Adipose tissue (tissue), 3 donors: Measurements from ENCODE around the gene KRTAP1-1. TPM values are rescaled to one million over a fixed set of nuclear protein-coding genes. Genes with fewer than 3 reads are reported as not detected.

Experiments
- H3K27ac ChIP-seq: one replicate; pipeline ENCODE4 v1.5.1; 2013; ENCODE audit warnings: low read depth, low read length
- WGBS, 3 donors: extraction: QIAGEN DNeasy Blood & Tissue Kit; methylation state at CpG; one replicate each; pipeline ENCODE4 v1.1.7; 2013; 5-methylcytosine and 5-hydroxymethylcytosine counted together
- polyA plus RNA-seq, 3 donors: library from polyadenylated mRNA; stranded (reverse); fragments of 200-250 nt; gene quantifications; one replicate each; pipeline ENCODE4 v1.2.3, GENCODE V29; 2013
- donor health status: healthy with polysubstance abuse.
- donor health status: Bipolar disorder and iron deficiency.
- donor health status: healthy.

Gene KRTAP1-1
- polyA plus RNA-seq, 3 donors, result not detected

DNA sequence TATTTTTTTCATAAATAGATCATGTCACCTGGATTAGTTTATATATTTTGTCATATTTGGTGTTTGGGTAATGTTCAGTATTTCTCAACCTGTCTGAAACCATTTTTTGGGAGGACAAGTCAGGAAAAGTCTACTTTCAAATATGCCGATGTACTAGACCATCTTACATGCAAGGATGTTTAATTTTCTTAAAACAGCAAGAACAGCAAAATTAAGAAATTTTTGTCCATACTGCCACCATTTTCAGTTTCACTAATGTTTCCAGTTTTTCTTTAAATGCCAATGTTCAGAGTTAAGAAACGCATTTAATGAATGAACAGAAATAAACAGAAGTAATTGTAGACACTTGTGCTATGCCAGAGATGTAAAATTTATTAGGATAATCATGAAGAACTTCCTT is 48.2 kb downstream of the KRTAP1-1 start:
- WGBS, 3 donors, result 87 to 93% (median 88%) methylated on average over 2 of the region's 2 CpGs

DNA sequence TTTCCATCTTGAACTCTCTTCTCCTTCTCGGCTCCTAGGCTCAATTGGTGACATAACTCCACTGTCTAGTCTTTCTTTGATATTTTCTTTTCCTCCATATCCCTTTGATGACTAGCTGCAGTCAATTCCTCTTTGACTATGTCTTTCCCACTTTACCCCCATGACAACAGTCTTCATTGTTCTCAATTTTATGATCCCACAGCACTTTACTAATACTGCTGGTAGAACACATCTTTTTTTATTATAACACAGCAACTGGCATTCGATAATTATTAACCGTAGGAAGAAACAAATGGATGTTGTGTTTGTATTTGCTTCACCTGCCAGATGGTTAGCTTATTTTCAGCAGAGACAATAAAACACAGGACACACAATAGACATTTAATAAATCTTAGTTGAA is 48.6 kb downstream of the KRTAP1-1 start:
- WGBS, 3 donors, result 71 to 93% (median 89%) methylated on average over 3 of the region's 3 CpGs
- H3K27ac ChIP-seq, result no peak overlapping the region

More for the DNA sequence above, 48.2 kb downstream of the KRTAP1-1 start:
- H3K27ac ChIP-seq, result no peak overlapping the region

Other genes starting within 250 kb of the KRTAP1-1 start
- gene KRT28, start 241.5 kb downstream of the KRTAP1-1 start, polyA plus RNA-seq, result not detected
- gene KRT10, start 218.8 kb downstream of the KRTAP1-1 start, polyA plus RNA-seq, result 10 to 100 TPM; 18.1 to 46.3 (median 35.0) TPM
- gene KRT12, start 174.2 kb downstream of the KRTAP1-1 start, polyA plus RNA-seq, result not detected
- 1 to 10 TPM in 1 of 3 donors, under 1 TPM in 2; 0.03 to 6.9 (median 0.22) TPM for gene KRT20, start 156.2 kb downstream of the KRTAP1-1 start, polyA plus RNA-seq
- 1 to 10 TPM in 1 of 3 donors, under 1 TPM in 2; 0.61 to 1.8 (median 0.89) TPM for gene KRT23, start 103.8 kb downstream of the KRTAP1-1 start, polyA plus RNA-seq
- under 1 TPM in 1 of 3 donors, not detected in 2; 0.06 TPM for gene KRT39, start 74.5 kb downstream of the KRTAP1-1 start, polyA plus RNA-seq
- gene KRT40, start 57.1 kb downstream of the KRTAP1-1 start, polyA plus RNA-seq, result under 1 TPM in 1 of 3 donors, not detected in 2; 0.15 TPM
- not detected for gene KRTAP3-3, start 47.3 kb downstream of the KRTAP1-1 start, polyA plus RNA-seq
- not detected for gene KRTAP3-2, start 41.5 kb downstream of the KRTAP1-1 start, polyA plus RNA-seq
- not detected for gene KRTAP3-1, start 32.3 kb downstream of the KRTAP1-1 start, polyA plus RNA-seq
- under 1 TPM in 1 of 3 donors, not detected in 2; 0.07 TPM for gene KRTAP1-5, start 14.2 kb downstream of the KRTAP1-1 start, polyA plus RNA-seq
- not detected for gene KRTAP1-4, start 11.3 kb downstream of the KRTAP1-1 start, polyA plus RNA-seq
- gene KRTAP1-3, start 6.6 kb downstream of the KRTAP1-1 start, polyA plus RNA-seq, result not detected
- not detected for gene KRTAP2-1, start 5.9 kb upstream of the KRTAP1-1 start, polyA plus RNA-seq
- not detected for gene KRTAP2-2, start 13.8 kb upstream of the KRTAP1-1 start, polyA plus RNA-seq
- not detected for gene KRTAP2-3, start 18.7 kb upstream of the KRTAP1-1 start, polyA plus RNA-seq
- gene KRTAP2-4, start 24.4 kb upstream of the KRTAP1-1 start, polyA plus RNA-seq, result not detected
- not detected for gene KRTAP4-7, start 42.7 kb upstream of the KRTAP1-1 start, polyA plus RNA-seq
- gene KRTAP4-8, start 56.7 kb upstream of the KRTAP1-1 start, polyA plus RNA-seq, result not detected
- not detected for gene KRTAP4-16, start 60.8 kb upstream of the KRTAP1-1 start, polyA plus RNA-seq
- not detected for gene KRTAP4-9, start 63.9 kb upstream of the KRTAP1-1 start, polyA plus RNA-seq
- not detected for gene KRTAP4-11, start 76.9 kb upstream of the KRTAP1-1 start, polyA plus RNA-seq
- not detected for gene KRTAP4-12, start 82.7 kb upstream of the KRTAP1-1 start, polyA plus RNA-seq
- not detected for gene KRTAP4-6, start 99.1 kb upstream of the KRTAP1-1 start, polyA plus RNA-seq
- not detected for gene KRTAP4-5, start 108.4 kb upstream of the KRTAP1-1 start, polyA plus RNA-seq
- gene KRTAP4-4, start 119.3 kb upstream of the KRTAP1-1 start, polyA plus RNA-seq, result not detected
- not detected for gene KRTAP4-3, start 126.8 kb upstream of the KRTAP1-1 start, polyA plus RNA-seq
- not detected for gene KRTAP4-2, start 136.8 kb upstream of the KRTAP1-1 start, polyA plus RNA-seq
- gene KRTAP4-1, start 143.5 kb upstream of the KRTAP1-1 start, polyA plus RNA-seq, result not detected
- gene KRTAP9-1, start 148.4 kb upstream of the KRTAP1-1 start, polyA plus RNA-seq, result not detected
- gene KRTAP9-2, start 185.2 kb upstream of the KRTAP1-1 start, polyA plus RNA-seq, result not detected
- not detected for gene KRTAP9-3, start 191.0 kb upstream of the KRTAP1-1 start, polyA plus RNA-seq
- gene KRTAP9-8, start 196.5 kb upstream of the KRTAP1-1 start, polyA plus RNA-seq, result not detected
- not detected for gene KRTAP9-4, start 208.2 kb upstream of the KRTAP1-1 start, polyA plus RNA-seq
- gene KRTAP9-9, start 213.9 kb upstream of the KRTAP1-1 start, polyA plus RNA-seq, result not detected
- not detected for gene KRTAP9-6, start 223.9 kb upstream of the KRTAP1-1 start, polyA plus RNA-seq
- not detected for gene KRTAP9-7, start 234.2 kb upstream of the KRTAP1-1 start, polyA plus RNA-seq